Measurements from ENCODE around the gene NQO2. TPM values are rescaled to one million over a fixed set of nuclear protein-coding genes. Genes with fewer than 3 reads are reported as not detected.

NQO2 gene
- total and polyA plus RNA-seq, 2 donors from 2014 or later, result 37.0 to 291 TPM

DNA sequence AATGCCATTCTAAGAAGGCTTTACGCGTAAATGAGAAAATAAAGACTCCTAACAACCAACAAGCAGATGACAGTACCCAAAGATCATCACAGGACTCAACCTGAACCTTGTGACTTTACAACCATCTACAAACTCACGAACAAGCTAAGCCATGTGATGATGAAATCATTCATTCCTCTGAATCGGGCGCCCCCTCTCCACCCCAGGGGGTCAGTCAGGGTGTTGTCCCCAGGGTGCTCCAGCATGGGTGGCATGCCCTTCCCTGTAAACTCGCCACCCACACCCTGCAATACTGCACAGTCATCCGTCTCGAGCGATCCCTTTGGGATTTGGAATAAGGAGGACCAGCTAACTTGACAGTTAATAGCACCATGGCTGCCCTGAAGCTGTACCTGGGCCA is 40.9 kb upstream of the NQO2 start:
- Histone ChIP-seq H3K4me1 (ENCODE audit: control insufficient read depth in 2 of 3, insufficient read depth in 2 of 3, low read depth in 1 of 3, low read length in 3 of 3) (peaks cover 0 to 20% (median 17%) of the 10 kb centered on the region in 3 donors), H3K36me3 (ENCODE audit: control insufficient read depth in 2 of 3, insufficient read depth in 3 of 3, low read length in 3 of 3) (no peaks in the 10 kb centered on the region), H3K9me3 (ENCODE audit: control insufficient read depth in 2 of 3, insufficient read depth in 1 of 3, low read length in 3 of 3) (no peaks in the 10 kb centered on the region), H3K4me3 (ENCODE audit: low read length in 3 of 3) (no peak overlapping the region), H3K9ac (ENCODE audit: low read length in 3 of 3) (no peak overlapping the region), H3K27me3 (ENCODE audit: control insufficient read depth, insufficient read depth, low read length) (no peaks in the 10 kb centered on the region), H3K27ac (ENCODE audit: low read depth in 2 of 2, low read length in 2 of 2) (peak overlapping the region in 1 of 2 donors; percentile 39)
- no peak for TF ChIP-seq CTCF (IDR thresholded peaks at IDR 0.05; ENCODE audit: borderline replicate concordance, extremely low read depth, insufficient read depth)
- DNase-seq, result peak in 1 of 5 donors; percentile 18
- no peak for FAIRE-seq
- intact Hi-C loops (cut with DNase I), result no loop called here

- Histone ChIP-seq H3K4me1 (ENCODE audit: control insufficient read depth in 2 of 3, insufficient read depth in 2 of 3, low read depth in 1 of 3, low read length in 3 of 3) (peaks cover 0 to 20% (median 17%) of the 10 kb centered on the region in 3 donors), H3K27ac (ENCODE audit: low read depth in 2 of 2, low read length in 2 of 2) (no peak overlapping the region), H3K9me3 (ENCODE audit: control insufficient read depth in 2 of 3, insufficient read depth in 1 of 3, low read length in 3 of 3) (no peaks in the 10 kb centered on the region), H3K4me3 (ENCODE audit: low read length in 3 of 3) (no peak overlapping the region), H3K27me3 (ENCODE audit: control insufficient read depth, insufficient read depth, low read length) (no peaks in the 10 kb centered on the region), H3K9ac (ENCODE audit: low read length in 3 of 3) (no peak overlapping the region), H3K36me3 (ENCODE audit: control insufficient read depth in 2 of 3, insufficient read depth in 3 of 3, low read length in 3 of 3) (no peaks in the 10 kb centered on the region)
- intact Hi-C loops (cut with DNase I), result no loop called here
- DNase-seq (peak in 1 of 5 donors; percentile 22), FAIRE-seq (no peak)
- TF ChIP-seq CTCF (IDR thresholded peaks at IDR 0.05; ENCODE audit: borderline replicate concordance, extremely low read depth, insufficient read depth), result no peak
Measured at GRCh38 chr6:2959909-2960719, 39.6 kb upstream of the NQO2 start.

DNA sequence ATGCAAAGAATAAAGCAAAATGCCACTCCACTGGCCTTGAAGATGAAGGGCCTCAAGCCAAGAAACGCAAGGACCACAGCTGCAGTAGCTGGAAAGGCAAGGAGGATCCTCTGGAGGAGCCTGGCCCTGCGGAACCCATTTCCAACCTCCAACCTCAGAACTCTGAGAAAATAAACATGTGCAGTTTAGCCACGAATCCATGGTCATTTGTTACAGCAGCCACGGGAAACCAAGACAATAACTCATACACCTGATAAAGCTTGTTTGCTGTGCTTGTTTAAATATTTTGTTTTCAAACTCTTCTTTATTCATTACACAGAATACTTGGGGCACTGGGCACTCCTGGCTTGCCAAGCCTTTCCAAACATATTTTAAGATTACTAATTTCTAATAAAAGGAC is 38.8 kb upstream of the NQO2 start:
- no peak for FAIRE-seq
- H3K9ac ChIP-seq (ENCODE audit: low read length in 3 of 3), result no peak overlapping the region
- no peak for TF ChIP-seq CTCF (IDR thresholded peaks at IDR 0.05; ENCODE audit: borderline replicate concordance, extremely low read depth, insufficient read depth)

More for the DNA sequence above, 38.8 kb upstream of the NQO2 start:
- no peaks in the 10 kb centered on the region for H3K9me3 ChIP-seq (ENCODE audit: control insufficient read depth in 2 of 3, insufficient read depth in 1 of 3, low read length in 3 of 3)
- H3K4me1 ChIP-seq (ENCODE audit: control insufficient read depth in 2 of 3, insufficient read depth in 2 of 3, low read depth in 1 of 3, low read length in 3 of 3), result peaks cover 0 to 20% (median 17%) of the 10 kb centered on the region in 3 donors
- intact Hi-C loops (cut with DNase I), result no loop called here
- no peaks in the 10 kb centered on the region for H3K27me3 ChIP-seq (ENCODE audit: control insufficient read depth, insufficient read depth, low read length)
- no peak for DNase-seq
- H3K27ac ChIP-seq (ENCODE audit: low read depth in 2 of 2, low read length in 2 of 2), result no peak overlapping the region
- no peaks in the 10 kb centered on the region for H3K36me3 ChIP-seq (ENCODE audit: control insufficient read depth in 2 of 3, insufficient read depth in 3 of 3, low read length in 3 of 3)
- H3K4me3 ChIP-seq (ENCODE audit: low read length in 3 of 3), result no peak overlapping the region
